Esophagus muscularis mucosa (tissue), 4 donors: ENCODE results near the gene NR0B2. TPM values are rescaled to one million over a fixed set of nuclear protein-coding genes. Genes with fewer than 3 reads are reported as not detected.

Source experiments
- DNase-seq: peaks from one replicate; pipeline ENCODE4 v3.0.0-alpha.2; 2017; ENCODE audit errors: extremely low spot score
- H3K27ac ChIP-seq, 4 donors: fragments of 200-600 bp; sonication (generic); replicated peaks in 1 of 4; 1 replicate in 3 of 4; 2 replicates in 1 of 4; pipeline ENCODE4 v1.5.1; 2016 to 2019; ENCODE audit warnings: mild to moderate bottlenecking in 1 of 4
- H3K27me3 ChIP-seq, 4 donors: fragments of 200-600 bp; sonication (generic); one replicate each; pipeline versions ENCODE4 v1.5.1 to v1.6.0; 2016 to 2019
- H3K36me3 ChIP-seq, 4 donors: fragments of 200-600 bp; sonication (generic); one replicate each; pipeline ENCODE4 v1.5.1; 2016 to 2019
- H3K4me1 ChIP-seq, 4 donors: fragments of 200-600 bp; sonication (generic); one replicate each; pipeline ENCODE4 v1.5.1; 2016 to 2019
- H3K4me3 ChIP-seq, 4 donors: fragments of 200-600 bp; sonication (generic); 1 replicate in 2 of 4; 2 replicates in 2 of 4; pipeline ENCODE4 v1.5.1; 2016 to 2019; ENCODE audit warnings: mild to moderate bottlenecking in 4 of 4, moderate library complexity in 1 of 4
- H3K9me3 ChIP-seq, 4 donors: fragments of 200-600 bp; sonication (generic); 1 replicate in 3 of 4; 2 replicates in 1 of 4; pipeline ENCODE4 v1.5.1; 2016 to 2019
- EP300 ChIP-seq: sonication (generic); formaldehyde crosslinking; IDR thresholded peaks from one replicate; pipeline ENCODE4 v1.6.1; 2017; ENCODE audit warnings: antibody characterized with exemption
- POLR2A ChIP-seq: fragments of 450-650 bp; IDR thresholded peaks from one replicate; pipeline ENCODE4 v1.6.1; 2017; ENCODE audit warnings: antibody characterized with exemption, moderate library complexity, mild to moderate bottlenecking, low read depth
- POLR2AphosphoS5 ChIP-seq, 2 donors: sonication (generic); formaldehyde crosslinking; IDR thresholded peaks; one replicate each; pipeline ENCODE4 v1.6.1; 2017; ENCODE audit warnings: antibody characterized with exemption in 2 of 2
- WGBS: methylation state at CpG from one replicate; pipeline ENCODE4 v1.1.5; 2018; 5-methylcytosine and 5-hydroxymethylcytosine counted together
- intact Hi-C: fragments of 100-400 bp; cut with DNase I; formaldehyde crosslinking; loops from one replicate; pipeline ENCODE4 v1.15.1; 2023
- total RNA-seq, 4 donors: library from RNA; depleted of rRNA; stranded (reverse); fragments of >200 nt; gene quantifications; one replicate each; pipeline versions ENCODE4 v1.1.0 to v1.2.1, GENCODE V29; 2016
- TF ChIP-seq, protein P1 (sequence below), 3 experiments: fragments of 200-600 bp in 2 of 3; fragments of 450-650 bp in 1 of 3; sonication (generic) in 2 of 3; IDR thresholded peaks; one replicate each; pipeline ENCODE4 v1.5.1; 2017 to 2019; ENCODE audit warnings: antibody characterized with exemption in 3 of 3, mild to moderate bottlenecking in 2 of 3, moderate library complexity in 1 of 3

The NR0B2 gene
- total RNA-seq, 4 donors from 2014 or later, result not detected

DNA sequence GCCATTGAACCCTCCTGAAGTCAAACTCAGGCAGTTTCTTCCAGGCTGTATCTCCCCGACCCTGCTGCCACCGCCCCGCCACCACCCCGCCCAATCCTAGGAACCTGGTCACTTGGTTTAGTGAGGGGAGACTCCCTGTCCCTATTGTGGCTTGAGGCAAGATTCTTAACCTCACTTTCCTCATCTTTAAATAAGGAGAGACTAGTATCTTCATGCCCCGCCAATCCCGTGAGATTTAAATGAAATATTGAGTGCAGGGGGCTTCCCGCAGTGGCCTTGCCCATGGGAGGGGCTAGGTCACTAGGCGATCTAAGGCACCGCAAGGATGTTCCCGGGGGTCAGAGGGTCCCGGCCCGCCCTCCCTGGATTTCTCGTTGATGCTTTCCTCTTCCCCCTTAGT is 45.5 kb upstream of the NR0B2 start:
- Histone ChIP-seq H3K4me3 (peak overlapping the region in 1 of 4 donors; percentile 54), H3K27ac (no peak overlapping the region), H3K36me3 (no peaks in the 10 kb centered on the region), H3K9me3 (peaks cover 0 to 13% (median 5%) of the 10 kb centered on the region in 4 donors), H3K27me3 (peaks cover 6 to 90% (median 30%) of the 10 kb centered on the region in 4 donors), H3K4me1 (peaks cover 9 to 16% (median 12%) of the 10 kb centered on the region in 4 donors)
- no peak for DNase-seq
- intact Hi-C loops, result no loop called here
- WGBS, result 29% methylated on average over 12 of the region's 13 CpGs
- TF ChIP-seq POLR2AphosphoS5 (IDR thresholded peaks at IDR 0.05) (no peak), POLR2A (no peak), EP300 (no peak)
- TF ChIP-seq, protein P1, sequence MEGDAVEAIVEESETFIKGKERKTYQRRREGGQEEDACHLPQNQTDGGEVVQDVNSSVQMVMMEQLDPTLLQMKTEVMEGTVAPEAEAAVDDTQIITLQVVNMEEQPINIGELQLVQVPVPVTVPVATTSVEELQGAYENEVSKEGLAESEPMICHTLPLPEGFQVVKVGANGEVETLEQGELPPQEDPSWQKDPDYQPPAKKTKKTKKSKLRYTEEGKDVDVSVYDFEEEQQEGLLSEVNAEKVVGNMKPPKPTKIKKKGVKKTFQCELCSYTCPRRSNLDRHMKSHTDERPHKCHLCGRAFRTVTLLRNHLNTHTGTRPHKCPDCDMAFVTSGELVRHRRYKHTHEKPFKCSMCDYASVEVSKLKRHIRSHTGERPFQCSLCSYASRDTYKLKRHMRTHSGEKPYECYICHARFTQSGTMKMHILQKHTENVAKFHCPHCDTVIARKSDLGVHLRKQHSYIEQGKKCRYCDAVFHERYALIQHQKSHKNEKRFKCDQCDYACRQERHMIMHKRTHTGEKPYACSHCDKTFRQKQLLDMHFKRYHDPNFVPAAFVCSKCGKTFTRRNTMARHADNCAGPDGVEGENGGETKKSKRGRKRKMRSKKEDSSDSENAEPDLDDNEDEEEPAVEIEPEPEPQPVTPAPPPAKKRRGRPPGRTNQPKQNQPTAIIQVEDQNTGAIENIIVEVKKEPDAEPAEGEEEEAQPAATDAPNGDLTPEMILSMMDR (IDR thresholded peaks at IDR 0.05), result no peak

DNA sequence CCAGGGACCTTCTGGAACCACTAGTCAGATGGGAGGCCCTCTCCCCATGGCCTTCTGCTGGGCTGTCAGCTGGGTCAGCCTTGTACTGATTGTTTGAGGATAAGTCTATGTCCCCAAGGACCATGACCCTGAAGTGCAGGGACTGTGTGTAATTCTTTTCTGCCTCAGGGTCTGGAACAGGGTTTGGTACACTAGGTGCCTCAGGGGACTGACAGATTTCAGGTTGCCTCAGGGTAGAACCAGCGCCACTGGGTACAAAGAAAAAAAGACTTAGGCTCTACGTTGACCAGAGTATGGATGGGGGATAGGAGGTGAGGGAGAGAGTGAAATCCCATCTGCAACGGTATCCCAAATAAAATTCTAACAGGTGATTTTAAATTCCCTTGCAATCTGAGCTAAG is 43.5 kb upstream of the NR0B2 start:
- Histone ChIP-seq H3K36me3 (no peaks in the 10 kb centered on the region), H3K9me3 (peaks cover 0 to 13% (median 5%) of the 10 kb centered on the region in 4 donors), H3K27me3 (peaks cover 6 to 80% (median 30%) of the 10 kb centered on the region in 4 donors), H3K4me1 (peaks cover 9 to 16% (median 12%) of the 10 kb centered on the region in 4 donors), H3K27ac (no peak overlapping the region), H3K4me3 (no peak overlapping the region)
- no peak for DNase-seq
- TF ChIP-seq, protein P1 (IDR thresholded peaks at IDR 0.05), result no peak
- TF ChIP-seq POLR2A (no peak), POLR2AphosphoS5 (IDR thresholded peaks at IDR 0.05) (no peak), EP300 (no peak)
- 90% methylated on average over 3 of the region's 3 CpGs for whole genome bisulfite sequencing
- intact Hi-C loops, result no loop called here

DNA sequence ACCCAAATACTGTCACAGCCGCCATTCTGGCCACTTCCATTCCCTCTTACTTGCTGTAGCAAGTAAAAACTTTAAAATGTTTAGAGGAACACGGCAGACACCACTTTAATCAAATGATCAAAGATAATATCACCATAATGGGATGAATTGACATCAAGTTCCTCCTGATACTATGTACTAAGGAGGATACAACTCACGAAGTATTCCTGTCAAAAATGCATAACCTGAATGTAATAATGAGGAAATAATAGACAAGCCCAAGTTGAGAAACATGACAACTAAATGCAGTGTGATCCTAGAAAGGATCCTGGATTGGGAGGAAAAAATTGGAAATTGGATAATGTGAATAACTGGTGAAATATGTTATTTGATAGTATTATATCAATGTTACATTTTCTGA is 42.5 kb upstream of the NR0B2 start:
- Histone ChIP-seq H3K9me3 (peaks cover 0 to 13% (median 5%) of the 10 kb centered on the region in 4 donors), H3K4me3 (no peak overlapping the region), H3K27me3 (peaks cover 6 to 80% (median 29%) of the 10 kb centered on the region in 4 donors), H3K27ac (no peak overlapping the region), H3K36me3 (no peaks in the 10 kb centered on the region), H3K4me1 (peaks cover 9 to 16% (median 12%) of the 10 kb centered on the region in 4 donors)
- DNase-seq, result no peak
- 80% methylated on average over 3 of the region's 3 CpGs for WGBS
- intact Hi-C loops, result no loop called here
- TF ChIP-seq POLR2AphosphoS5 (IDR thresholded peaks at IDR 0.05) (no peak), EP300 (no peak), POLR2A (no peak)
- TF ChIP-seq, protein P1 (IDR thresholded peaks at IDR 0.05), result no peak

DNA sequence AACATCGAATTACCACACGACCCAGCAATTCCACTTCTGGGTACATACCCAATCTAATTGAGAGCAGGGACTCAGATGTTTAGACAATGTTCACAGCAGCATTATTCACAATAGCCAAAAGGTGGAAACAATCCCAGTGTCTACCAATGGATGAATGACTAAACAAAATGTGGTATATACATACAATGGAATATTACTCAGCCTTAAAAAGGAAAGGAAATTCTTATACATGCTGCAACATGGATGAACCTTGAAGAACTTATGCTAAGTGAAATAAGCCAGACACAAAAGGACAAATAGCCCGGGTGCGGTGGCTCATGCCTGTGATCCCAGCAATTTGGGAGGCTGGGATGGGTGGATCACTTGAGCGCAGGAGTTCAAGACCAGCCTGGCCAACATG is 39.6 kb upstream of the NR0B2 start:
- H3K36me3 ChIP-seq, result peaks cover 0 to 2% (median 0%) of the 10 kb centered on the region in 4 donors
- no peak overlapping the region for H3K27ac ChIP-seq

More for the DNA sequence above, 39.6 kb upstream of the NR0B2 start:
- WGBS, result 90% methylated on average over 5 of the region's 5 CpGs
- DNase-seq, result no peak
- peaks cover 0 to 13% (median 5%) of the 10 kb centered on the region in 4 donors for H3K9me3 ChIP-seq
- no peaks in the 10 kb centered on the region for H3K4me1 ChIP-seq
- TF ChIP-seq, protein P1 (IDR thresholded peaks at IDR 0.05), result no peak
- no peak for TF ChIP-seq POLR2AphosphoS5 (IDR thresholded peaks at IDR 0.05)
- no peak for TF ChIP-seq POLR2A
- TF ChIP-seq EP300, result no peak
- H3K4me3 ChIP-seq, result no peak overlapping the region
- peaks cover 0 to 50% (median 5%) of the 10 kb centered on the region in 4 donors for H3K27me3 ChIP-seq
- intact Hi-C loops, result no loop called here
